ENCODE measurements around the gene CNTN4.

The CNTN4 gene

GRCh38 chr3:2577571-2577970, 478.9 kb downstream of the CNTN4 start:
- H3K27me3 ChIP-seq (replicated peaks; ENCODE audit: control insufficient read depth, insufficient read depth, low read length), result no peaks in the 10 kb centered on the region
- no peak overlapping the region for H3K4me3 ChIP-seq (replicated peaks; ENCODE audit: low read depth, low read length)
- no peak for DNase-seq (ENCODE audit: extremely low read depth, insufficient read length)
- TF ChIP-seq, protein P1, sequence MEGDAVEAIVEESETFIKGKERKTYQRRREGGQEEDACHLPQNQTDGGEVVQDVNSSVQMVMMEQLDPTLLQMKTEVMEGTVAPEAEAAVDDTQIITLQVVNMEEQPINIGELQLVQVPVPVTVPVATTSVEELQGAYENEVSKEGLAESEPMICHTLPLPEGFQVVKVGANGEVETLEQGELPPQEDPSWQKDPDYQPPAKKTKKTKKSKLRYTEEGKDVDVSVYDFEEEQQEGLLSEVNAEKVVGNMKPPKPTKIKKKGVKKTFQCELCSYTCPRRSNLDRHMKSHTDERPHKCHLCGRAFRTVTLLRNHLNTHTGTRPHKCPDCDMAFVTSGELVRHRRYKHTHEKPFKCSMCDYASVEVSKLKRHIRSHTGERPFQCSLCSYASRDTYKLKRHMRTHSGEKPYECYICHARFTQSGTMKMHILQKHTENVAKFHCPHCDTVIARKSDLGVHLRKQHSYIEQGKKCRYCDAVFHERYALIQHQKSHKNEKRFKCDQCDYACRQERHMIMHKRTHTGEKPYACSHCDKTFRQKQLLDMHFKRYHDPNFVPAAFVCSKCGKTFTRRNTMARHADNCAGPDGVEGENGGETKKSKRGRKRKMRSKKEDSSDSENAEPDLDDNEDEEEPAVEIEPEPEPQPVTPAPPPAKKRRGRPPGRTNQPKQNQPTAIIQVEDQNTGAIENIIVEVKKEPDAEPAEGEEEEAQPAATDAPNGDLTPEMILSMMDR (IDR thresholded peaks at IDR 0.05; ENCODE audit: insufficient read depth, low read length, poor library complexity, severe bottlenecking), result no peak
- no peaks in the 10 kb centered on the region for H3K36me3 ChIP-seq (ENCODE audit: control insufficient read depth, insufficient read depth, low read length)

GRCh38 chr3:2578560-2578959, 479.9 kb downstream of the CNTN4 start:
- Histone ChIP-seq H3K27me3 (replicated peaks; ENCODE audit: control insufficient read depth, insufficient read depth, low read length) (no peaks in the 10 kb centered on the region), H3K36me3 (ENCODE audit: control insufficient read depth, insufficient read depth, low read length) (no peaks in the 10 kb centered on the region), H3K4me3 (replicated peaks; ENCODE audit: low read depth, low read length) (no peak overlapping the region)
- no peak for DNase-seq (ENCODE audit: extremely low read depth, insufficient read length)
- TF ChIP-seq, protein P1 (IDR thresholded peaks at IDR 0.05; ENCODE audit: insufficient read depth, low read length, poor library complexity, severe bottlenecking), result no peak

DNA sequence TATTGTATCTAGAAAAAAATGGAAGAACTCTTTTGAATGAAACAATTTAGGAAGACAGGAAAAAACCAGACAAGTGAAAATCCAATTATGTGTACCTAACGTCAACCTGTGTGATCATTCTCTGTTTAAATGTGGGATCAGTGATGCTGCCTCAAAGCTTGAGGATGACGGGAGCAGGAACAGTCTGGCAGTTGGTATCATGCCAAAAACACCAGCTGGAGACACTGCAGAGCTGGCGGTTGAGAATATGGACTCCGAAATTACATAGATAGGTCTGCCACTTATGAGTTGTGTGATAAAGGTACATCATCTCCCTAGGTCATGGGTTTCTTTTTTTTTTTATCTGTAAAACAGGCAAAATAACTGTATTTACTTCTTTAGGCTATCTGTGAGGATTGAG, 480.5 kb downstream of the CNTN4 start:
- Histone ChIP-seq H3K27me3 (replicated peaks; ENCODE audit: control insufficient read depth, insufficient read depth, low read length) (no peaks in the 10 kb centered on the region), H3K4me3 (replicated peaks; ENCODE audit: low read depth, low read length) (no peak overlapping the region), H3K36me3 (ENCODE audit: control insufficient read depth, insufficient read depth, low read length) (no peaks in the 10 kb centered on the region)
- DNase-seq (ENCODE audit: extremely low read depth, insufficient read length), result no peak
- TF ChIP-seq, protein P1 (IDR thresholded peaks at IDR 0.05; ENCODE audit: insufficient read depth, low read length, poor library complexity, severe bottlenecking), result no peak

GRCh38 chr3:2583046-2583445, 484.4 kb downstream of the CNTN4 start:
- no peaks in the 10 kb centered on the region for H3K36me3 ChIP-seq (ENCODE audit: control insufficient read depth, insufficient read depth, low read length)
- H3K27me3 ChIP-seq (replicated peaks; ENCODE audit: control insufficient read depth, insufficient read depth, low read length), result no peaks in the 10 kb centered on the region
- no peak overlapping the region for H3K4me3 ChIP-seq (replicated peaks; ENCODE audit: low read depth, low read length)
- no peak for DNase-seq (ENCODE audit: extremely low read depth, insufficient read length)
- TF ChIP-seq, protein P1 (IDR thresholded peaks at IDR 0.05; ENCODE audit: insufficient read depth, low read length, poor library complexity, severe bottlenecking), result no peak

- Histone ChIP-seq H3K36me3 (ENCODE audit: control insufficient read depth, insufficient read depth, low read length) (no peaks in the 10 kb centered on the region), H3K4me3 (replicated peaks; ENCODE audit: low read depth, low read length) (no peak overlapping the region), H3K27me3 (replicated peaks; ENCODE audit: control insufficient read depth, insufficient read depth, low read length) (no peaks in the 10 kb centered on the region)
- TF ChIP-seq, protein P1 (IDR thresholded peaks at IDR 0.05; ENCODE audit: insufficient read depth, low read length, poor library complexity, severe bottlenecking), result no peak
- DNase-seq (ENCODE audit: extremely low read depth, insufficient read length), result no peak
Observed at GRCh38 chr3:2589336-2589969, 490.8 kb downstream of the CNTN4 start.

- H3K27me3 ChIP-seq (replicated peaks; ENCODE audit: control insufficient read depth, insufficient read depth, low read length), result no peaks in the 10 kb centered on the region
- no peaks in the 10 kb centered on the region for H3K36me3 ChIP-seq (ENCODE audit: control insufficient read depth, insufficient read depth, low read length)
- DNase-seq (ENCODE audit: extremely low read depth, insufficient read length), result no peak
- no peak overlapping the region for H3K4me3 ChIP-seq (replicated peaks; ENCODE audit: low read depth, low read length)
- TF ChIP-seq, protein P1 (IDR thresholded peaks at IDR 0.05; ENCODE audit: insufficient read depth, low read length, poor library complexity, severe bottlenecking), result peak; percentile 12
Observed at GRCh38 chr3:2595486-2595885, 496.8 kb downstream of the CNTN4 start.

Measured in GM06990 (cell line).